GM20431 (cell line): ENCODE results near the gene MICOS13.

ENCODE experiments used
- in situ Hi-C: fragments of 300-500 bp; cut with MseI, MboI; formaldehyde crosslinking; loops from one replicate; pipeline ENCODE4 v1.15.0; 2020; ENCODE audit warnings: low sequenced_read_pairs; ENCODE audit not compliant: unreplicated experiment

MICOS13 gene

GRCh38 chr19:5680437-5681368 lies at the start of gene MICOS13, which contains the start of gene HSD11B1L:
Gene MICOS13 (minus strand): TSS chr19:5680516. CDS start chr19:5680486, 30 bp downstream.
Gene HSD11B1L (plus strand): TSS chr19:5681027. CDS start chr19:5684833, 3,806 bp downstream.
- in situ Hi-C loops: no loop called here

- in situ Hi-C loops: no loop called here
These were observed 47.2 kb upstream of the MICOS13 start for GRCh38 chr19:5727453-5728050.

GRCh38 chr19:5719961-5720790 lies 39.9 kb upstream of the MICOS13 start, which contains the start of the genes CATSPERD and LONP1:
Gene CATSPERD (plus strand): TSS chr19:5720637. CDS start chr19:5720738, 101 bp downstream.
Gene LONP1 (minus strand): TSS chr19:5720146. CDS start chr19:5720132, 14 bp downstream.
- in situ Hi-C loops: no loop called here

- in situ Hi-C loops: no loop called here
These were observed 39.1 kb upstream of the MICOS13 start for GRCh38 chr19:5719274-5719960.

GRCh38 chr19:5718579-5719273 lies 38.4 kb upstream of the MICOS13 start:
- in situ Hi-C loops: no loop called here

- in situ Hi-C loops: no loop called here
These were observed 37.8 kb upstream of the MICOS13 start for GRCh38 chr19:5718037-5718578.

GRCh38 chr19:5717215-5717935 lies 37.1 kb upstream of the MICOS13 start:
- in situ Hi-C loops: no loop called here

- in situ Hi-C loops: no loop called here
These were observed 34.5 kb upstream of the MICOS13 start for GRCh38 chr19:5714816-5715215.

GRCh38 chr19:5713228-5713627 lies 32.9 kb upstream of the MICOS13 start:
- in situ Hi-C loops: no loop called here

GRCh38 chr19:5711713-5712161 lies 31.4 kb upstream of the MICOS13 start:
- in situ Hi-C loops: no loop called here

GRCh38 chr19:5711025-5711424 lies 30.7 kb upstream of the MICOS13 start:
- in situ Hi-C loops: no loop called here

GRCh38 chr19:5707576-5708575 lies 27.6 kb upstream of the MICOS13 start:
- in situ Hi-C loops: no loop called here

- in situ Hi-C loops: no loop called here
These were observed 26.7 kb upstream of the MICOS13 start for GRCh38 chr19:5706876-5707573.

- in situ Hi-C loops: no loop called here
These were observed 25.2 kb upstream of the MICOS13 start for GRCh38 chr19:5705552-5705951.

GRCh38 chr19:5703819-5704818 lies 23.8 kb upstream of the MICOS13 start:
- in situ Hi-C loops: no loop called here
